ENCODE data around the gene OPCML.

- no peak for TF ChIP-seq EZH2 (IDR thresholded peaks at IDR 0.05; ENCODE audit: low read length)
- TF ChIP-seq, protein P1, sequence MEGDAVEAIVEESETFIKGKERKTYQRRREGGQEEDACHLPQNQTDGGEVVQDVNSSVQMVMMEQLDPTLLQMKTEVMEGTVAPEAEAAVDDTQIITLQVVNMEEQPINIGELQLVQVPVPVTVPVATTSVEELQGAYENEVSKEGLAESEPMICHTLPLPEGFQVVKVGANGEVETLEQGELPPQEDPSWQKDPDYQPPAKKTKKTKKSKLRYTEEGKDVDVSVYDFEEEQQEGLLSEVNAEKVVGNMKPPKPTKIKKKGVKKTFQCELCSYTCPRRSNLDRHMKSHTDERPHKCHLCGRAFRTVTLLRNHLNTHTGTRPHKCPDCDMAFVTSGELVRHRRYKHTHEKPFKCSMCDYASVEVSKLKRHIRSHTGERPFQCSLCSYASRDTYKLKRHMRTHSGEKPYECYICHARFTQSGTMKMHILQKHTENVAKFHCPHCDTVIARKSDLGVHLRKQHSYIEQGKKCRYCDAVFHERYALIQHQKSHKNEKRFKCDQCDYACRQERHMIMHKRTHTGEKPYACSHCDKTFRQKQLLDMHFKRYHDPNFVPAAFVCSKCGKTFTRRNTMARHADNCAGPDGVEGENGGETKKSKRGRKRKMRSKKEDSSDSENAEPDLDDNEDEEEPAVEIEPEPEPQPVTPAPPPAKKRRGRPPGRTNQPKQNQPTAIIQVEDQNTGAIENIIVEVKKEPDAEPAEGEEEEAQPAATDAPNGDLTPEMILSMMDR (optimal IDR thresholded peaks at IDR 0.05 in 1 of 3, IDR thresholded peaks at IDR 0.05 in 1 of 3, conservative IDR thresholded peaks at IDR 0.05 in 1 of 3; ENCODE audit: extremely low read depth in 1 of 3, insufficient read depth in 2 of 3, low read length in 3 of 3) = no peak
Measured at GRCh38 chr11:132895340-132895739, 637.0 kb downstream of the OPCML start.

Measured in keratinocyte (primary cell).